ENCODE data around the gene PPP2R5C.
A peak's percentile ranks its signal among the peaks of the same experiment; 100 is the strongest.
"Not testable (repeated sequence)": the region's sequence is repeated elsewhere in the genome, so short reads cannot be mapped to it uniquely, and the experiment has no call there.

PPP2R5C gene

DNA sequence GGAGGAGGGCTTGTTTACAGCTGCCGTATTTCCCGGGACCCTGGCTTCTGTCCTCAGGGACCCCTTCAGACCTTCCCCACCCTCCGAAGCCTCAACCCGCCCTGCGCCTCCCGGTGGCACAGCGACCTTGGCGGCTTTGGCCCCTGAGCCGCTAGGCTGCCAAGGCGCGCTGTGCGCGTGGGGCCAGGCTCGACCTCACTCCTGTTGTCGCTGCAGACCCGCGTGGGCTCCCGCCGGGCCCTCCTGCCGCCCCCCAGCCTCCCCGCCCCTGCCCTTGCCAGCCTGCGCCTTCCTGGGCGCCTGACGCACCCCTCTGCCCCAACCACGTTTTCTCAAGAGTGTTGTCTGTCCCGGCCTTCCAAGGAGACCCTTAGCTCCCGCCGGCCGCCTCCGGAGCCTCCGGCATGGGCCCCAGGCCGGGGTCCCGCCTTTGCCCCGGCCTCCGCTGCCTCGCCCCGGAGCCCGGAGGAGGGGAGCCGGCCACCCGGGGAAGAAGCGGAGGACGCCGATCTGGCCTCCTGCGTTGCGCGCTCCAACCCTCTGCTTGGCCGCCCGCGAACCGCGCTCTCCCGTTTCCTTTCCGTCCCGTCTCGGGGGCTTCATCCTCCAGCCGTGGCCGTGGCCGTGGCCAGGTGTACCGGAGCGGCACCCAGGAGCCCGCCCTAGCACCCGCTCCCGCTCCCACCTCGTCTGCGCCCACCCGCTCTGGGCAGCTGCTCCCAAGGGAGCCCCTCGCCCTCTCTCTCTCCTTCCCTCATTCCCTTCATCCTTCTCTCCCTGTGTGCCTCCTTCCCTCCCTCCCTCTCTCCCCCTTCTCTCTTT lies 19.9 kb downstream of the PPP2R5C start:
- peak in 1 of 2 donors; percentile 37 for DNase-seq (ENCODE audit: low read depth in 2 of 2)

DNA sequence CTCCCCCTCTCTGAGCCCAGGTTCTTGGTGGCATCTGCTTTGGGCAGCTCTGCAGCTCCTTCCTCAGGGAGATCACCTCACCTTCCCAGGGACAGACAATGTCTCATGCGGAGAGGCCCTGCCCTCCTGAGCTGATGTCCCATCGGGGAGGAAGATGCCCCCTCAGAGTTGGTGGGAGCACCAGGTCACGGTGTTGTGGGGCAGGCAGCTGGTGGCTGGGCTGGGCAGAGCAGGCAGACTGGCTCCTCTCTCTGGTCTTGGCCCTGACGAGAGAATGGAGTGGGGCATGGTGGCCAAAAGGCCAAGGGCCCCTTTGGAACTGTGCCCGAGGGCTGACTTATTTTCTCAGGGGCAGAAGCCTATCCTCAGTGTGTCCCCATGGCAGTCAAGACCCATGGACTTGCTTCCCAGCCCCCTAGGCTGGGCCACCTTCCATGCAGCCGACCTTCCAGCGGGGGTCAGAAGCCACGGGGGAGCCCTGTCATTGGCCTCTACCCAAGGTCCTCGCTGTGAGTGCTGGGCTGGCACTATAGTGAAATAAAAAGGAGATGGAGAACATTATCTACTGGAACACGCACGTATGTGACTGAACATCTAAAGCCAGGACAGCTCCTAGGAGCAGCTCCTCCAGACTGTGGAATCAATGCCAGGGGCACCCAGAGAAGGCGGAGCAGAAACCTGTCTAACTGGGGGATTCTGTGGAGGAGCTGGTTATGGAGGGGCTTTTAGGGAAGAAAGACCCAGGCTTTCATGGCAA lies 21.9 kb downstream of the PPP2R5C start:
- DNase-seq (ENCODE audit: low read depth in 2 of 2): no peak

DNA sequence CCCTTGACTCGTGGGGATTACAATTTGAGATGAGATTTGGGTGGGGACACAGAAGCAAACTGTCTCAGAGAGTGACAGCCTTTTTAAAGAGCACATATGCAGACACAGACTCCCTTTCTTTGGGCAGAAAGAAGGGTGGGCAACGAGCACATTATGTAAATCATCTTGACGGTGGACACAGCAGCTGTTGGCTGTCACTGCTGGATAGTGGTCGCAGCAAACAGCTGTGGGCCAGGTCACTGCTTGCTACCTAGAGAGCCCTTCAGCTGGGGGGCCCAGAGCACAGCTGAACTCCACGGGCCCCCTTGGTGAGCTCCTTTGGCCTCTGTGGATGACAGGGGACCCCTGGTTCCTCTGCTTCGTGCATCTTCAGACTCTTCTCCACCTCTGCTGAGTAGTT lies 23.1 kb downstream of the PPP2R5C start:
- no peak for DNase-seq (ENCODE audit: low read depth in 2 of 2)

DNA sequence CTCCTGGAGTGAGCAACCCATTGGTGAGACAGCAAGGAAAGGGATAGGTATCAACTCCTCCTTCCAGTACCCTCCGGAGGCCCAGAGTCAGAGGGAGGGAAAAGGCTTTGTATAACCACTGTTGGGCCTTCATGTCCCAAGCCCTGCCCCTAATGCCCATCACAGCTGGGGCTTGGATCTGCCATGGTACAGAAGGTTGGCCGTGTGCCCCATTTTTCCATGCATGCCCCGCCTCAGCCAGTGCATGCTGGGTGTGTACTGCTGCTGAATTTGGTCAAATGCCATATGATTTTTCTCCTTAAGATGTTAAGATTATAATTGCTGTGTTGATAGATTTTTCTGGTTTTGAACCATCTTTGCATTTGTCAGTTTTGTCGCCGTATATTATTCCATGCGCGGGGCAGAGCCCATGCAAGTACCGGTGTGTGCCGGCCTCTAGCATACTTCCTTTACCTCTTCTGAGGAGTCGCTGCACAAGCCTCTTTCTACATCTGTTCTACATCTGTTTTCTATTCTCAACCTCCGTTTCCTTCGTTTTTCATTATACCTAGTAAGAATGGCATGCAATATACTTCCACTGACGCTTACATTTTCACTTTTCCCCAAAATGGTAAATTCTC lies 26.6 kb downstream of the PPP2R5C start:
- DNase-seq (ENCODE audit: low read depth in 2 of 2): no peak

DNA sequence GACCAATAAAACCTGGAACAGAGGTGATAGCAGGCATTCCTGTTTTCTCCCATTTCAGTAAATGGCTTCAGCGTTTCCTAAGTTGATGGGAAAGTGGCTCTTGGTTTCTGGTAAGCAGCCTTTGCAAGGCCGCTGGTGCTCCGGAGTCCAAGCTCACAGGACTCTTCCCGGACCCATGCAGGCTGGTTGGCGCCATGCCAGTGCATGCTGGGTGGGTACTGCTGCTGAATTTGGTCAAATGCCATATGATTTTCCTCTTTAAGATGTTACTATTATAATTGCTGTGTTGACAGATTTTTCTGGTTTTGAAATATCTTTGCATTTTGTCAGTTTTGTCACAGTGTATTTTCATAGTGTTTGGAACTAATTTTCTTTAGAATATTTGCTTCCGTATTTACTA lies 27.7 kb downstream of the PPP2R5C start:
- DNase-seq (ENCODE audit: low read depth in 2 of 2): no peak

DNA sequence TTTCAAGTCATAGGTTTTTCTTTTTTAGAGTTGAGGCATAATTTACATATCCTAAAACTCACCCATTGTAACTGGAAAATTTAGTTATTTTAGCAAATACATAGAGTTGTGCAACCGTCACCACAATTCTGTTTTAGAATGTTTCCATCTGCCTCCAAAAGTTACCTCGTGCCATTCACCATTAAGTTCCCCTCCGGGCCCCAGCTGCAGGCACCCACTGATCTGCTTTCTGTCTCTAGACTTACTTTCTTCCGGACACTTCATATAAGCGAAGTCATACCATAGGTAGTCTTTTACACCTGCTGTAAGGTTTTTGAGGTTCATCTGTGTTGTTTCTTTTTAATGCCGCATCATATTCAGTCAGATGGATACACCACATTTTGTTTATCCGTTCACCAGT lies 28.7 kb downstream of the PPP2R5C start:
- DNase-seq (ENCODE audit: low read depth in 2 of 2): no peak

DNA sequence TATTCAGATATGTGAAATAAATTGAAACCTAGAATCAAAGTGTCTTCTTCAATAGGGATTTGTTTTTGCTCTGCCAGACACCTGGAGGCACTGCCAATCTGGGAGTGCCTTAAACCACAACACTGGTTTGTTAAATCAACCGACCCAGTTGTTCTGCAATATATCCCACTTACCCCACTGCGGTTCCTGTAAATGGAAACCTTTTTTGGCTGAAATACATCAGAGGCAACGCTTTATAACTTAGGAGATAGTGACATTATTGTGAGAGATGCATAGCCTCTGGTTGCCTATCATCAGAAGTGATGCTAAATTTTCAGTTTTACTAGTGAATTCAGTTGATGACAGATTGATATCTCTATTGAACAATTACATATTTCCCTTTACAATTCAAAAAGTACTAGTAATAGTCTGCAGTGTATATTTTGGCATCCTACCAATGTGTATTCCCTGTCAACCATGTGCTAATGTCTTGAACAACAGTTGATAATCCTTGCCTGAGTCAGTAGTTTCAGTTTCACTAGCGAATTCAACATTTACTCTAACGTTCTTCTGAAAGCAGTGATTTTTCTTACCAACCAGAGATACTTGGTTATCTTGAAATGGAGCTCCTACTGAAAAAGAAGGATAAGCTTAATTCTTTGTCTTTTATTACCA lies 30.5 kb downstream of the PPP2R5C start:
- no peak for DNase-seq (ENCODE audit: low read depth in 2 of 2)

DNA sequence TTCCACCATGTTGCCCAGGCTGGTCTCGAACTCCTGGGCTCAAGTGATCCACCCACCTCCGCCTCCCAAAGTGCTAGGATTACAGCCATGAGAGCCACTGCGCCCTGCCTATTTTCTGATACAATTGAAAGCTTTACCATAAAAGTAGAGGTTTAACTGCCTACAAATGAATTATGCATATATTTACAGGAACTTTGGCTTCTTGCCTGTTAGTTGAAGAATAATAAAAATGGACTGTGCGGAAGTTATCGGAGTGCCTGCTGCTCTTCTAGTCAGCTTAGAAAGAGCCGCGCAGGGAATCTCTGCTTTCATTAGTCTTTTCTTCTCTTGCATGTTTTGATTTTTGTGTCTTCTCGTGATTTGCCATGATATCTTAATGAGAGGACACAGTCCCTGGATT lies 34.5 kb downstream of the PPP2R5C start:
- DNase-seq (ENCODE audit: low read depth in 2 of 2): no peak

DNA sequence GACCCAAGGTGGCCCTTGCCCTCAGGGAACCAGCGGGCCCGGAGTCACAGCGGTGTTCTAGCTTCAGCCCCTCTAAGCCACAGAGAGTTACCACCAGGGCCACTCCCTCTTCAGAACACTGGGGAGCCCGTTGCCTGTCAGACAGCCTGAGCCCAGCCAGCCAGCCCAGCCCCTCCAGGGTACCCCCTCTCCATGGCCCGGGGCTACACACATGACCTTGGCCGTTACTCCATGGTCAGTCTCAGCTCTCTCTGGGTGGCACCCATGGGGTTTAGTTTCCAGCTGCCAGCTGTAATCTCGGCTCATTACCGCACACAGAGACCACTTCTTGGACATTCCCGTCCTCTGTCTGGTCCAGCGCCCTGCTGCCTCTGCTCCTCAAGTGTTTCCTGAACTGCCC lies 35.0 kb downstream of the PPP2R5C start:
- no peak for DNase-seq (ENCODE audit: low read depth in 2 of 2)

DNA sequence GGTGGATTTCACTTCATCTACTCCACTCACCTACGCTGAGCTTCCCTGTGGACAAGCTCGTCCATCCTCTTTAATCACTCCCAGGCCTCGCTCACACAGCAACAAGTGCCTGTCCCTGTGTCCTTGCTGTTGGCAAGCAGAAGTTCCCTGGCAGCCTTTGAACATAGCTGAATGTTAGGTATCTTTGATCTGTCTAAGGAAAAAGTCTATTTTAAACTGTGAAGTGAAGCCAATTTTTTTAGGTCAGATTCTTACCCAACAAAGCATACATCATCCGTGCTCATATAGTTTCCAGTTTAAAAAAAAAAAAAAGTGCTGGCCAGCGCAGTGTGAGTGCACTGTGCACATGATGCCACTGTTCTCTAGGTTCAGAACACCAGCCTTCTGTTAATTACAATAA lies 36.3 kb downstream of the PPP2R5C start:
- no peak for DNase-seq (ENCODE audit: low read depth in 2 of 2)

DNA sequence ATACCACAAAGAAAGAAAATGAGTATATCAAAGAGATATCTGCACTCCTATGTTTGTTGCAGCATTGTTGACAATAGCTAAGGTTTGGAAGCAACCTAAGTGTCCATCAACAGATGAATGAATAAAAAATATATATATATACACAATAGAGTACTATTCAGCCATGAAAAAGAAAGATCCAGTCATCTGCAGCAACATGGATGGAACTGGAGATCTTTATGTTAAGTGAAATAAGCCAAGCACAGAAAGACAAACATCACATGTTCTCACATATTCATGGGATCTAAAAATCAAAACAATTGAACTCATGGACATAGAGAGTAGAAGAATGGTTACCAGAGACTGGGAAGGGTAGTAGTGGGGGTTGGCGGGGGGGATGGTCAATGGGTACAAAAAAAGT lies 42.9 kb downstream of the PPP2R5C start:
- DNase-seq (ENCODE audit: low read depth in 2 of 2): not testable (repeated sequence)

DNA sequence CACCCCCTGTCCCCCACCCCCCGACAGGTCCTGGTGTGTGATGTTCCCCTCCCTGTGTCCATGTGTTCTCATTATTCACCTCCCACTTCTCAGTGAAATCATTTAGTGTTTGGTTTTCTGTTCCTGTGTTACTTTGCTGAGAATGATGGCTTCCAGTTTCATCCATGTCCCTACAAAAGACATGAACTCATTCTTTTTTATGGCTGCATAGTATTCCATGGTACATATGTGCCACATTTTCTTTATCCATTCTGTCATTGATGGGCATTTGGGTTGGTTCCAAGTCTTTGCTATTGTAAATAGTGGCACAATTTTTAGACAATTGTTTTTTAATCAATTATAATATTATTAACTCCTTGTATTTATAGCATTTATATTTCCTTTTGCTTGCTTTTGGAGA lies 44.7 kb downstream of the PPP2R5C start:
- not testable (repeated sequence) for DNase-seq (ENCODE audit: low read depth in 2 of 2)

DNA sequence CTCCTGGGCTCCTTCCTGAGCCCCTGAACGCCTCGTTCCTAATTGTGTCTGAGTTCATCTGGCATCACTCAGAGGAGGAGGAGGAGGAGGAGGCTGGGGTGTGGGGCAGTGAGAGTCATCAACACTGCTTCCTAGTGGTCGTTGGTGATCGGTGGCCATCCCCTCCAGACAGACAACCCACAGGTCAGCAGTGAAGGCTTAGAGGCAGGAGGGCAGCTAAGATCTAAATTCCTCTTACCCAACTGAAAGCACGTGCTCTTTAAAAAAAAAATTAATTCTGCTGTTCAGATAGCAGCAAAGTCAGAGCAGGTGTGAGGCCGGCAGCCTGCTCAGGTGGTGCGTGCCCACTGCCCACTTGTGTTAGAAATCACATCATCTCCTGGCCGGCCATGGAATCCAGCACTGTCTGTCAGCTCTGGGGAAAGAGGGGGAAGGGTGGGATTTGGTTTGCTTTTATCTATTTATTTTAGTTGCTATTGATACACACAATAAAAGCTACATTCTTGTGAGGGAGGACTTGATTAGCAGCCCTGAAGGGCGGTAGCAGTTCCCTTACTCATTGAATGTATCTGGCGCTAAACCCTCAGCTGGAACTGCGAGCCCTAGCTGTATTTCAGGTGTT lies 46.6 kb downstream of the PPP2R5C start:
- no peak for DNase-seq (ENCODE audit: low read depth in 2 of 2)

DNA sequence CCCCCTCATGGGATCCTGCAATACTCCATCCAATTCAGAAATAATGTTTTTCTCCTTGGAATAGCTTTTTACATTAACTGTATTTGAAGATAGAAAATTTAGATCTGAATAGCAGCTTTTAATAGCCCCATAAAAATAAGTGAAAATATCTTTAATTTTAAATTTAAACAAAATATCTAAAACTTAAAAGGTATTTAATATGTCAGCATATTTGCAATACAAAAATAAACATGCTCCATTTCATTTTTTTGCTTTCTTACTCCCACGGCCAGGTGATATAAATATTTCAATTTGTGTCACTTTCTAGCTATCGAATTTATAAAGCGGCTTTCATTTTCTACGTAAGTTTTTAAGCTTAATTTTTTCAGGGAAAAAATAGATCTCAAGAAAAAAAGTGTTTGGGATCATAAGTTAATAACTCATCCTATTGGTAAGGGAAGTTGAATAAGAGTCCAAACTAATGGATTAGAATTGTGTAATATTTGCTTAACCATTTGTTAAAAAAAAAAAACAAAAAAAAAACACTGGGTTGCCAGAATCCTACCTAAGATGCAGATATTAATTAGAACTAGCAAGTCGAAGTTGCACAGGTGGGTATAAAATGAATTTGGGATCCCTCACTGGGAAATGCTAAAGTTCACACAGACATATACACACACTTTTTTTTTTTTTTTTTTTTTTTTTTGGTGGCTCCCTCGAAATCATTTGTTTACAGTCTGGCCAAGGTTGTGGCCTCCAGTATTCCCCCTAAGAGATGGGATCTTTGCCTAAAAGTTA lies 47.6 kb downstream of the PPP2R5C start:
- no peak for DNase-seq (ENCODE audit: low read depth in 2 of 2)

DNA sequence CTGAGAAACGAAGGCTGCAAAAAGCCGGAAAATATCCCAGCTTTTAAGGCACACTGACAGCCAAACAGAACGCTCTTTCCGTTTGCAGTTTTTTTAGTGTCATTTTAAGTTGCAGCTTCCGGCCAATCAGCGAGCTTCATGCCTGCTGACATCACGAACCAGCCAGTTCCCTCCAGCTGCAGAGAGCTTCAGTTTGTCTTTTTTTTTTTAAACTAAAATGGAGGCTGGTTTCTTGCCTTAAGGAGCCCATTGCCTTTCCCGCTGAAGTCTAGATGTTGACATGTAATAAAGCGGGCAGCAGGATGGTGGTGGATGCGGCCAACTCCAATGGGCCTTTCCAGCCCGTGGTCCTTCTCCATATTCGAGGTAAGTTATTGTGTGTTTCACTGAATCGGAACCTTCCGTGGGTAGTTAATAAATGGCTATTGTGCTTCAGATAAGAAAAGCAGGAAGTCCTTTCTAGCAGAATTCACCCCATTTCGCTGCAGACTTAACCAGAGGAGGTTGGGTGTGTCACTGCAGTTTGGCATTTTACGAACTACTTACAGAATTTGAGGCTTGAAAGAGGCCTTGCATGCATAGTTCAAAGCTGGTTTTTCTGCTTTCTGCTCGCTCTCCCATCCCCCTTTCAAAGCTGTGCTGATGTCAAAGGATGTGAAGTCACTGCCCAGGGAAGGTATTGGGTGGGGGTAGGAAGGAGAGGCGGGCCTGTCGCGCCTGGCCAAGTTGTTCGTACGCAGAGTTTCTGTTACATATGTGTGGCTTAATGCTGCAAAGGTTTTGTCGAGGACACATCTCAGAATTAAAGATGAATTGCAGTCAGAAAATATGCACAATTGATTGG lies 48.4 kb downstream of the PPP2R5C start:
- peak; percentile 45 to 60 for DNase-seq (ENCODE audit: low read depth in 2 of 2)

DNA sequence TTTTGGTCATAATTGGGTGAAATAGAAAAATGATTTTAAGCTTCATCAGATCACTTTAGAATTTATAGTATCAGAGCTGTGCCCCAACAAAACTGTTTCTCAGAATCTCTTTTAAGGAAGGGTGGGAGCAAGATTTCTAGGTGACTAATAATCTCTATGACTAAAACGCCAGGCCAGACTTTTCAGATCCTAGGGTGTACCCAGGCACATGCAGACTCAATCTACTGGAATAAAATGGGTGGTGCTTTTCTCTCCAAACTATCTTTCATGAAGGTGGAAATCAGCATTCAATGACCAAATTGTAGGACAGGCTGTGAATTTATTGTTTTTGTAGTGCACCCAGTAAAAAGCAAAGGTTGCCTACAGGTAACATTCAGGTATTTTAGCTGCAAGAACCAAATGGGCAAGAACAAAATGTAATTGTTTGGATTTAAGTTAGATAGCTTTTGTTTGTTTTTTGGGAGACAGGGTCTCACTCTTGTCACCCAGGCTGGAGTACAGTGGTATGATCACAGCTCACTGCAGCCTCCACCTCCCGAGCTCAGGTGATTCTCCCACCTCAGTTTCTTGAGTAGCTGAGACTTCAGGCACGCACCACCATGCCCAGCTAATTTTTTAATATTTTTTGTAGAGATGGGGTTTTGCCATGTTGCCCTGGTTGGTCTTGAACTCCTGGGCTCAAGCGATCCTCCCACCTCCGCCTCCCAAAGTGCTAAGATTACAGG lies 49.5 kb downstream of the PPP2R5C start:
- DNase-seq (ENCODE audit: low read depth in 2 of 2): no peak

DNA sequence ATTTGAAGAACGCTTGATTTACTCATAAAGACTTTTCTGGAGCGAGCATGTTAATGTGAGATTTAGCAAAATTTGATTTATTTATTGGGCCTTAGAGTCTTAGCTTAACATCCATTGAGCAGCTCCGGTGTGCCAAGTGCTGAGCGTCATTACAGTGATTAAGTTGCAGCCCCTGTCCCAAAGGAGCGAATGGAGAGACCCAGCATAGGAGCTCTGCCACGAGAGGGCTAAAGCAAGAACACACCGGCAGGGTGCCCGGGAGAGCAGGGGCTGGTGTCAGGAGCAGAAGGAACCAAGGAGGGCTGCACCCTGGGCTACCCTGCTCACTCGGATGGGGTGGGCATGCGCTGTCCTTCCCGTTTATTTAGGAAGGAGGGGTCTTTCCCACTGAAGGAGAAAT lies 50.6 kb downstream of the PPP2R5C start:
- DNase-seq (ENCODE audit: low read depth in 2 of 2): no peak

DNA sequence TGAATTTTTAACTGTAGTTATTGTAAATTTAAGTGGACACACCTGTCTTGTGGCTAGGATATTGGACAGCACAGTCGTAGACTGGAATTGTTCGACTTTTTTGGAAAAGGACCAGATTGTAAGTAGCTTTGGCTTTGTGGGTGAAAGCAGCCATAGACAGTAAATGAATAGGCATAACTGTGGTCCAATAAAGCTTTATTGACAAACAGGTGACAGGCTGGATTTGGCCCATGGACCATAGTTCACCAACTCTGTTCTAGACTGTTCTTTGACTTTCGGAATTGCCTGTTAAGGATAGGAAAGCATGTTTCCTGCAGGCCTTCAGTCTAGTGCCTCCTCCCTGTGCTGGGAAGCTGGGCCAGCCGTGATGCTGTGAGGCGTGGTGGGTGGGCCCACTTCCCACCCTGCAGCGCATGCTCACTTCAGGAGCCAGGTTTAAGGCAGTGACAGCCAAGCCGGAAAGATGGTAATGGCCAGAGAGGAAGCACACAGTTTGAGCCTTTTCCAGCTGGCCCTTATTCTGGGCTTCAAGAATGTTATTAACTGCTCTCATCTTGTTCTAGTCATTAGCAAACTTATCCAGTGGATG lies 51.8 kb downstream of the PPP2R5C start:
- DNase-seq (ENCODE audit: low read depth in 2 of 2): no peak

DNA sequence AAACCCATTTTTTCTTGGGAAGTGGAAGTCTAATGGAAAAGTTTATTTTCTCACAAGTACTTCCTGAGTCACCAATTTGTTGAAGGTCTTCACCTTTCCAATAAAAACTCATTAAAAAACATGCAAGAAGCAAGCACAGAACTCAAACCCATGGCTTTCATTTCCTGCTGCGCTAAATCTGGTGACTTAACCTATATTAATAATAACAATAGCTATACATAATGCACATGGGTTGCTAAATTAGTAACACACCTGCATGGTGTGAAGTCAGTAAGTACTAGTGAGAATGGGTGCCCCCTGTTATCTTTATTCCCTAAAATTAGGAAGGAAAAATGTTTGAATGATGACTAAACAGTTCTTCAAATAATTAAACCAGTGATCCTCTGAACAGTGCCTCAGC lies 52.3 kb downstream of the PPP2R5C start:
- DNase-seq (ENCODE audit: low read depth in 2 of 2): no peak

Data from stimulated activated CD4-positive, alpha-beta T cell treated with anti-CD3 and anti-CD28 coated beads, Interleukin-1b, Interleukin-23, amount 100 ng/mL, for 4 hours (primary cell).